LNCaP clone FGC (cell line): ENCODE measurements around the gene NAA80.
A peak's percentile ranks its signal among the peaks of the same experiment; 100 is the strongest.

Experiments
- DNase-seq: peaks from one replicate; pipeline ENCODE4 v3.0.0-alpha.2; 2011; ENCODE audit warnings: low read depth
- H3K4me3 ChIP-seq: 2 replicates; pipeline ENCODE4 v1.5.1; 2011; ENCODE audit warnings: mild to moderate bottlenecking, low read depth, low read length, control low read depth
- TF ChIP-seq, protein P1 (sequence below): IDR thresholded peaks from 2 replicates; pipeline ENCODE4 v1.5.1; 2012; ENCODE audit warnings: mild to moderate bottlenecking; ENCODE audit not compliant: control insufficient read depth, insufficient read depth; ENCODE audit errors: extremely low read depth

Gene NAA80

DNA sequence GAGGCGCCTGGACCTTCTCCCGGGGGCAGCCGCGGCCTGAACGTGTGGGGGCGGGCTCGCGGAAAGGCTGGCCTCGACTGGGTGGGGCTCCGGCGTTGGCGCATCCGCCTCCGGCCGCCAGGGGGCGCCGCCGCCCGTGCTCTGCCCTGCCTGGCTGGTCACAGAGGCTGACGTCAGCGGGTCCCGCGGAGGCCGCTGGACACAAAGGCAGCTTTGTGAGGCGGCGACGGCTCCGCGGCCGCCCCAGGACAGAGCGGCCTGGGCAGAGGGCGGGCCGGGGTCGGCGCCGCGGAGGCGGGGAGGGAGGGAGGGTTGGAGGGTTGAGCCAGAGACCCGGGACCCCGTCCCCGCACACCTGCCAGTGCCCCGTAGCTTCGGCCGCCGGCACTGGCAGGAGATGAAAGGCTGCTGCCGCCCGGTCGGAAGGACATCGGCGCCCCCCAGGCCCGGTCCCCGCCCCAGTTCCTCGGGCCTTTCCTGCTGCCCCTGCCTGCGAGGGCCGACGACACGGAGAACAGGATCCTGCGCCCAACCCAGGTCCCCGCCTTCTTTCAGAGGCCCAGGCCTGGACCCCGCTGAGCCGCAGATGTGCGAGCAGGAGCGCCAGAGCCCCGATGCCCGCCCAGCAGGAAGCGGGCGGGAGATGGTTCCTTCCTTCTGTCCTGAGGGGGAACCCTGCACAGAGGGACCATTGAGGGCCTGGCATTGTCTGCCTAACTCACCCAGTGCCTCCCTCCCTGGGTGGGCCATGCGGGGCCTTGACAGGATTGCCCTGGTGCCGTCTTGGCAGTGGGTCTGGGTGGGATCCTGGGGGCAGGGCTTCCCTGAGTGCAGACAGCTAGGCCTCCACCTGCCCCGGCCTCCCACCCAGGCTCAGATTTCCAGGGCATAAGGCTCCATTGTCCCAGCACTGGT, 38.9 kb downstream of the NAA80 start:
- TF ChIP-seq, protein P1, sequence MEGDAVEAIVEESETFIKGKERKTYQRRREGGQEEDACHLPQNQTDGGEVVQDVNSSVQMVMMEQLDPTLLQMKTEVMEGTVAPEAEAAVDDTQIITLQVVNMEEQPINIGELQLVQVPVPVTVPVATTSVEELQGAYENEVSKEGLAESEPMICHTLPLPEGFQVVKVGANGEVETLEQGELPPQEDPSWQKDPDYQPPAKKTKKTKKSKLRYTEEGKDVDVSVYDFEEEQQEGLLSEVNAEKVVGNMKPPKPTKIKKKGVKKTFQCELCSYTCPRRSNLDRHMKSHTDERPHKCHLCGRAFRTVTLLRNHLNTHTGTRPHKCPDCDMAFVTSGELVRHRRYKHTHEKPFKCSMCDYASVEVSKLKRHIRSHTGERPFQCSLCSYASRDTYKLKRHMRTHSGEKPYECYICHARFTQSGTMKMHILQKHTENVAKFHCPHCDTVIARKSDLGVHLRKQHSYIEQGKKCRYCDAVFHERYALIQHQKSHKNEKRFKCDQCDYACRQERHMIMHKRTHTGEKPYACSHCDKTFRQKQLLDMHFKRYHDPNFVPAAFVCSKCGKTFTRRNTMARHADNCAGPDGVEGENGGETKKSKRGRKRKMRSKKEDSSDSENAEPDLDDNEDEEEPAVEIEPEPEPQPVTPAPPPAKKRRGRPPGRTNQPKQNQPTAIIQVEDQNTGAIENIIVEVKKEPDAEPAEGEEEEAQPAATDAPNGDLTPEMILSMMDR: peak; percentile 99
- H3K4me3 ChIP-seq: peak overlapping the region; percentile 66
- peak; percentile 52 for DNase-seq

DNA sequence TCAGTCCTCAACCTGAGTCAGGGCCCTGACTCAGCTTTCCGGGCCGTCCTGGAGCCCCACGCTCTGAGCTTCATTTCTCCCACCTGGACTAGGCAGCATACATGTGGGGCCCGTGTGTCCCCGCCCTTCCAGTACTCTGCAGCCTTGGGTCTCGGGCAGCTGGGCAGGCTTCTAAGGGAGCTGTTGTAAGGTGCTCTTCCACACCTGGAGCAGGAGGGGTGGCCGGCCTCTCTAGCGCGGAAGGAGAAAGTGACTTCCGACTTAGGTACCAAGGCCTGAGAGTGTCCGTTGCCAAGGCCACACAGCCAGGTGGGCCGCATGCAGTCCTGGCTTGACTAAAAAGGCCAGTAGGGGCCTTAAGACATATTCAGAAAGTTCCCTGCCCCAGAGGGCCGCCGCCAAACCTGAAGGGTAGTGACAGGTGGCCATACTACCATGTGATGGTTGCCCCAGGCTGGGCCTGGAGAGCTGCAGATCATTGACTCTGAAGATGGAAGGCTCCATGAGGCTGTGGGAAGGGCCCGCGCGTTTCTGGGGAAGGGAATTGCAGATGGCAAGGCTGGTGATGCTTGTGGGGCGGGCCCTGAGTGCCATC, 39.7 kb downstream of the NAA80 start:
- TF ChIP-seq, protein P1: no peak
- H3K4me3 ChIP-seq: peak overlapping the region; percentile 66
- no peak for DNase-seq

DNA sequence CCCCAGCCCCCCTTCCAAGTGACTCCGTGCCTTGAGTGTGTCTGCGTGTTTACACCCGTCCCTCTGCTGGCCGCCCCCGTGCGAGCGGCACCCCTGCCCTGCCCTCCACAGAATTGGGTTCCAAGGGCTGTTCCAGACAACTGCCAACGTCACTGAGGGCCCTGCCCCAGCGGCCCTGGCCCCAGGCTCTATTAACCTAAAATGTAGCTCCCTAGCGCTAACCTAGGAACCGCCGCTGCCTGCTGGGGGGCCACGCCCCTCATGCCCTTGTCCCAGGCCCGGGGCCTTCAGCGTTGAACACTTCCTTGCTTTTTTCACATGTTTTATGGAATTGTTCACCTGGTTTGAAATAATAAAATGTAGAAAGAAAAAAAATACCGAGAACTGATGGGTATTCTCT, 40.2 kb downstream of the NAA80 start:
- H3K4me3 ChIP-seq: no peak overlapping the region
- DNase-seq: no peak
- TF ChIP-seq, protein P1: no peak

GRCh38 chr3:50258029-50258680, 41.0 kb downstream of the NAA80 start:
- H3K4me3 ChIP-seq: no peak overlapping the region
- DNase-seq: no peak
- TF ChIP-seq, protein P1: no peak

DNA sequence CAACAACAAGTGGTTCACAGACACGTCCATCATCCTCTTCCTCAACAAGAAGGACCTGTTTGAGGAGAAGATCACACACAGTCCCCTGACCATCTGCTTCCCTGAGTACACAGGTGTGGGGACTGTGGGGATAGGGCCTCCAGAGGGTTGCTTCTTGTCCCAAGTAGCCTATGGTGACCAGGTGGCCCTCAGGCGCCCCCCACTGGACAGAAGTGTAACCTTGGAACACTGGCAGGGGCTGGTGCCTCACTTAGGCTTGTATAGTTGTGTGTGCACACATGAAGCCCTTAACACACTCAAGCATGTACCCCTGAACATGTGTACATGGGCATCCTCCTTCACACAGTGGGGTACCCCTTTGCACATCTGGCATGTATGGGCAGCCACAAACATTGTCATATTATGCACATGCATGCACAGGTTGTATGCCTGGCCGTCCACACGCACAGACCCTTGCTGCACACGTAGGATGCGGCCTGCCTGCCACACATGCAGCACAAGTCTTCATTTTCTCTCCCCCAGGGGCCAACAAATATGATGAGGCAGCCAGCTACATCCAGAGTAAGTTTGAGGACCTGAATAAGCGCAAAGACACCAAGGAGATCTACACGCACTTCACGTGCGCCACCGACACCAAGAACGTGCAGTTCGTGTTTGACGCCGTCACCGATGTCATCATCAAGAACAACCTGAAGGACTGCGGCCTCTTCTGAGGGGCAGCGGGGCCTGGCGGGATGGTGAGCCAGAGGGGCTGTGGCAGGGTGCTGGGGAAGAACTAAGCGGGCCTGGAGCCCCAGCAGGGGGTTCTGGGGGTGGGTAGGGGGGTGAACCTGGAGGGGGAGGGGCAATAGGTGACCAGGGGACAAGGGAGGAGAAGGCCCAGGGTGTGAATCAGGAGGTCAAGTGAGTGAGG, 42.0 kb downstream of the NAA80 start:
- no peak for DNase-seq

GRCh38 chr3:50255251-50255615, 44.0 kb downstream of the NAA80 start:
- TF ChIP-seq, protein P1: no peak

More for the DNA sequence above, 42.0 kb downstream of the NAA80 start:
- TF ChIP-seq, protein P1: peak; percentile 51
- no peak overlapping the region for H3K4me3 ChIP-seq

More at GRCh38 chr3:50255251-50255615, 44.0 kb downstream of the NAA80 start:
- DNase-seq: no peak
- H3K4me3 ChIP-seq: no peak overlapping the region
